Erythroblast (primary cell): ENCODE data around the gene FAM209A.

Experiments used
- GATA1 ChIP-seq: IDR thresholded peaks from 2 replicates; pipeline ENCODE4 v1.6.1; 2011; ENCODE audit warnings: low read depth, mild to moderate bottlenecking, control low read depth, low read length, moderate library complexity
- POLR2A ChIP-seq: IDR thresholded peaks from 2 replicates; pipeline ENCODE4 v1.6.1; 2011; ENCODE audit warnings: mild to moderate bottlenecking, low read length

DNA sequence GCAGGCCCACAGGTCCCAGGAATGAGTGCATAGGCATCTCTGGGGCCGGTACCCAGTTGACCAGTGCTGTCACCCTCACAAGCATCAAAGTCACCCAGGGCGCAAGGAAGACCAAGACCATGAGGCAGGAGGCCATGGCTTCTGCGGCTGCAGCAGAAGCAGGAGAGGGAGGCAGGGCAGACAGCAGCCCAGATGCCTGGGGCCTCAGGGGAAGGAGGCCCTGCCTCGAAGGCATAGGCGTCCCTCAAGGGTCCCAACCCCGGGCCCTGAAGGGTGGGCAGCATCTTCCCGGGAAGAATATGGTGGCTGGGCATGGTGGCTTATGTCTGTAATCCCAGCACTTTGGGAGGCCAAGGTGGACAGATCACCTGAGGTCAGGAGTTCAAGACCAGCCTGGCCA, 3.0 kb downstream of the FAM209A start:
- no peak for TF ChIP-seq POLR2A
- no peak for TF ChIP-seq GATA1
